WTC11 (cell line): Measurements from ENCODE around the gene INVS.

Source experiments
- CREB1 ChIP-seq: sonication (generic); formaldehyde crosslinking; IDR thresholded peaks from 2 replicates; pipeline ENCODE4 v1.8.0; 2023; ENCODE audit warnings: mild to moderate bottlenecking, missing genetic modification reagents
- CTCF ChIP-seq: fragments of 200-600 bp; IDR thresholded peaks from 2 replicates; pipeline ENCODE4 v1.8.0; 2022; ENCODE audit warnings: antibody characterized with exemption
- TEAD4 ChIP-seq: sonication (generic); formaldehyde crosslinking; IDR thresholded peaks from 2 replicates; pipeline ENCODE4 v1.8.0; 2022; ENCODE audit warnings: mild to moderate bottlenecking, missing genetic modification reagents
- TP53 ChIP-seq: sonication (generic); formaldehyde crosslinking; IDR thresholded peaks from 2 replicates; pipeline ENCODE4 v1.8.1; 2023; ENCODE audit warnings: mild to moderate bottlenecking, missing genetic modification reagents

GRCh38 chr9:100125236-100125635 is 26.2 kb downstream of the INVS start:
- no peak for TF ChIP-seq TEAD4
- no peak for TF ChIP-seq CTCF
- TF ChIP-seq CREB1, result no peak
- TF ChIP-seq TP53 (CRISPR knock-in tag), result no peak
